Esophagus muscularis mucosa (tissue), 4 donors: ENCODE measurements around the gene TMUB1.

ENCODE experiments used
- EP300 ChIP-seq: sonication (generic); formaldehyde crosslinking; IDR thresholded peaks from one replicate; pipeline ENCODE4 v1.6.1; 2017; ENCODE audit warnings: antibody characterized with exemption
- POLR2A ChIP-seq: fragments of 450-650 bp; IDR thresholded peaks from one replicate; pipeline ENCODE4 v1.6.1; 2017; ENCODE audit warnings: antibody characterized with exemption, moderate library complexity, mild to moderate bottlenecking, low read depth
- TF ChIP-seq, protein P1 (sequence below), 3 experiments: fragments of 200-600 bp in 2 of 3; fragments of 450-650 bp in 1 of 3; sonication (generic) in 2 of 3; IDR thresholded peaks; one replicate each; pipeline ENCODE4 v1.5.1; 2017 to 2019; ENCODE audit warnings: antibody characterized with exemption in 3 of 3, mild to moderate bottlenecking in 2 of 3, moderate library complexity in 1 of 3

- TF ChIP-seq, protein P1, sequence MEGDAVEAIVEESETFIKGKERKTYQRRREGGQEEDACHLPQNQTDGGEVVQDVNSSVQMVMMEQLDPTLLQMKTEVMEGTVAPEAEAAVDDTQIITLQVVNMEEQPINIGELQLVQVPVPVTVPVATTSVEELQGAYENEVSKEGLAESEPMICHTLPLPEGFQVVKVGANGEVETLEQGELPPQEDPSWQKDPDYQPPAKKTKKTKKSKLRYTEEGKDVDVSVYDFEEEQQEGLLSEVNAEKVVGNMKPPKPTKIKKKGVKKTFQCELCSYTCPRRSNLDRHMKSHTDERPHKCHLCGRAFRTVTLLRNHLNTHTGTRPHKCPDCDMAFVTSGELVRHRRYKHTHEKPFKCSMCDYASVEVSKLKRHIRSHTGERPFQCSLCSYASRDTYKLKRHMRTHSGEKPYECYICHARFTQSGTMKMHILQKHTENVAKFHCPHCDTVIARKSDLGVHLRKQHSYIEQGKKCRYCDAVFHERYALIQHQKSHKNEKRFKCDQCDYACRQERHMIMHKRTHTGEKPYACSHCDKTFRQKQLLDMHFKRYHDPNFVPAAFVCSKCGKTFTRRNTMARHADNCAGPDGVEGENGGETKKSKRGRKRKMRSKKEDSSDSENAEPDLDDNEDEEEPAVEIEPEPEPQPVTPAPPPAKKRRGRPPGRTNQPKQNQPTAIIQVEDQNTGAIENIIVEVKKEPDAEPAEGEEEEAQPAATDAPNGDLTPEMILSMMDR (IDR thresholded peaks at IDR 0.05): no peak
- TF ChIP-seq POLR2A: no peak
- no peak for TF ChIP-seq EP300
These were observed 30.2 kb downstream of the TMUB1 start for GRCh38 chr7:151053096-151053495.
